H1 (cell line): ENCODE data around the gene PTBP1. TPM values are rescaled to one million over a fixed set of nuclear protein-coding genes. Genes with fewer than 3 reads are reported as not detected.

Experiments used
- polyA plus RNA-seq, 7 experiments: library from polyadenylated mRNA; depleted of rRNA in 3 of 7; stranded (reverse) in 5 of 7; unstranded in 2 of 7; fragments of >200 nt in 5 of 7; fragments of 200-250 nt in 2 of 7; gene quantifications; 1 replicate in 5 of 7; 2 replicates in 1 of 7; 4 replicates in 1 of 7; pipeline versions ENCODE4 v1.2.1 to v1.2.3, GENCODE V29; 2011 to 2013; ENCODE audit warnings: missing spikeins in 2 of 7, mixed read lengths in 2 of 7
- total RNA-seq: library from RNA; stranded (reverse); fragmentation: NEBNext Ultra II Directional; extraction: Animal tissue kit (Norgen Biotek cat#: 25700); gene quantifications from 2 replicates; pipeline ENCODE4 v1.2.1, GENCODE V29; 2021
- TF ChIP-seq, protein P1 (sequence below): fragments of 300-600 bp; sonication (generic); IDR thresholded peaks from 2 replicates; pipeline ENCODE4 v1.7.1; 2012; ENCODE audit warnings: low read length, moderate library complexity, mild to moderate bottlenecking, inconsistent platforms; ENCODE audit not compliant: insufficient replicate concordance
- TF ChIP-seq, protein P2 (sequence below): IDR thresholded peaks from 2 replicates; pipeline ENCODE4 v1.6.1; 2011; ENCODE audit warnings: low read depth, mild to moderate bottlenecking, low read length; ENCODE audit not compliant: insufficient read depth

The PTBP1 gene
- total and polyA plus RNA-seq, 2 of the 8 experiments (the other 6 are each of a cell fraction or from before 2014, with no cell fraction given): 528 to 888 TPM

DNA sequence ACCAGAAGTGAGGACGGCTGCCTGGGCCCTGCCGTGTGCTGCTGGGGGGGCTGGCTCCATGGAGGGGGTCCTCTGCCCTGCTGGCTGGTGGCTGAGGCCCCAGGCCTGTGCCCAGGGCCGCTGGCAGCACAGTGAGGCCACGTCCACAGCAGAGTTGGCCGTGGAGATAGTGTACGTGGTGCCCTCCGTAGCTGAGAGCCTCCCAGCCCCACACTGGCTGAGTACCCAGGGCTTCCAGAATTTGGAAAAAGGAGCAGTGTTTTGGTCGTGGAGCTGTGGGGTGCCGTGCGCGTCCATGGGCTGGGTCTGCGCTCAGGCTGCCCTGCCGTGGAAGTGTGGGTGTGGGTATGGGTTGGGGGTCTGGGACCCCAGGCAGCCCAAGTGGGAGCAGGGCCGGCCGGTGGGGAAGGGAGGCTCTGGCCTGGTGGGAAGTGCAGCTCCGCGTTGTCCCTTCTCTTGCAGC lies 5.9 kb downstream of the PTBP1 start (continued):
- TF ChIP-seq, protein P1, sequence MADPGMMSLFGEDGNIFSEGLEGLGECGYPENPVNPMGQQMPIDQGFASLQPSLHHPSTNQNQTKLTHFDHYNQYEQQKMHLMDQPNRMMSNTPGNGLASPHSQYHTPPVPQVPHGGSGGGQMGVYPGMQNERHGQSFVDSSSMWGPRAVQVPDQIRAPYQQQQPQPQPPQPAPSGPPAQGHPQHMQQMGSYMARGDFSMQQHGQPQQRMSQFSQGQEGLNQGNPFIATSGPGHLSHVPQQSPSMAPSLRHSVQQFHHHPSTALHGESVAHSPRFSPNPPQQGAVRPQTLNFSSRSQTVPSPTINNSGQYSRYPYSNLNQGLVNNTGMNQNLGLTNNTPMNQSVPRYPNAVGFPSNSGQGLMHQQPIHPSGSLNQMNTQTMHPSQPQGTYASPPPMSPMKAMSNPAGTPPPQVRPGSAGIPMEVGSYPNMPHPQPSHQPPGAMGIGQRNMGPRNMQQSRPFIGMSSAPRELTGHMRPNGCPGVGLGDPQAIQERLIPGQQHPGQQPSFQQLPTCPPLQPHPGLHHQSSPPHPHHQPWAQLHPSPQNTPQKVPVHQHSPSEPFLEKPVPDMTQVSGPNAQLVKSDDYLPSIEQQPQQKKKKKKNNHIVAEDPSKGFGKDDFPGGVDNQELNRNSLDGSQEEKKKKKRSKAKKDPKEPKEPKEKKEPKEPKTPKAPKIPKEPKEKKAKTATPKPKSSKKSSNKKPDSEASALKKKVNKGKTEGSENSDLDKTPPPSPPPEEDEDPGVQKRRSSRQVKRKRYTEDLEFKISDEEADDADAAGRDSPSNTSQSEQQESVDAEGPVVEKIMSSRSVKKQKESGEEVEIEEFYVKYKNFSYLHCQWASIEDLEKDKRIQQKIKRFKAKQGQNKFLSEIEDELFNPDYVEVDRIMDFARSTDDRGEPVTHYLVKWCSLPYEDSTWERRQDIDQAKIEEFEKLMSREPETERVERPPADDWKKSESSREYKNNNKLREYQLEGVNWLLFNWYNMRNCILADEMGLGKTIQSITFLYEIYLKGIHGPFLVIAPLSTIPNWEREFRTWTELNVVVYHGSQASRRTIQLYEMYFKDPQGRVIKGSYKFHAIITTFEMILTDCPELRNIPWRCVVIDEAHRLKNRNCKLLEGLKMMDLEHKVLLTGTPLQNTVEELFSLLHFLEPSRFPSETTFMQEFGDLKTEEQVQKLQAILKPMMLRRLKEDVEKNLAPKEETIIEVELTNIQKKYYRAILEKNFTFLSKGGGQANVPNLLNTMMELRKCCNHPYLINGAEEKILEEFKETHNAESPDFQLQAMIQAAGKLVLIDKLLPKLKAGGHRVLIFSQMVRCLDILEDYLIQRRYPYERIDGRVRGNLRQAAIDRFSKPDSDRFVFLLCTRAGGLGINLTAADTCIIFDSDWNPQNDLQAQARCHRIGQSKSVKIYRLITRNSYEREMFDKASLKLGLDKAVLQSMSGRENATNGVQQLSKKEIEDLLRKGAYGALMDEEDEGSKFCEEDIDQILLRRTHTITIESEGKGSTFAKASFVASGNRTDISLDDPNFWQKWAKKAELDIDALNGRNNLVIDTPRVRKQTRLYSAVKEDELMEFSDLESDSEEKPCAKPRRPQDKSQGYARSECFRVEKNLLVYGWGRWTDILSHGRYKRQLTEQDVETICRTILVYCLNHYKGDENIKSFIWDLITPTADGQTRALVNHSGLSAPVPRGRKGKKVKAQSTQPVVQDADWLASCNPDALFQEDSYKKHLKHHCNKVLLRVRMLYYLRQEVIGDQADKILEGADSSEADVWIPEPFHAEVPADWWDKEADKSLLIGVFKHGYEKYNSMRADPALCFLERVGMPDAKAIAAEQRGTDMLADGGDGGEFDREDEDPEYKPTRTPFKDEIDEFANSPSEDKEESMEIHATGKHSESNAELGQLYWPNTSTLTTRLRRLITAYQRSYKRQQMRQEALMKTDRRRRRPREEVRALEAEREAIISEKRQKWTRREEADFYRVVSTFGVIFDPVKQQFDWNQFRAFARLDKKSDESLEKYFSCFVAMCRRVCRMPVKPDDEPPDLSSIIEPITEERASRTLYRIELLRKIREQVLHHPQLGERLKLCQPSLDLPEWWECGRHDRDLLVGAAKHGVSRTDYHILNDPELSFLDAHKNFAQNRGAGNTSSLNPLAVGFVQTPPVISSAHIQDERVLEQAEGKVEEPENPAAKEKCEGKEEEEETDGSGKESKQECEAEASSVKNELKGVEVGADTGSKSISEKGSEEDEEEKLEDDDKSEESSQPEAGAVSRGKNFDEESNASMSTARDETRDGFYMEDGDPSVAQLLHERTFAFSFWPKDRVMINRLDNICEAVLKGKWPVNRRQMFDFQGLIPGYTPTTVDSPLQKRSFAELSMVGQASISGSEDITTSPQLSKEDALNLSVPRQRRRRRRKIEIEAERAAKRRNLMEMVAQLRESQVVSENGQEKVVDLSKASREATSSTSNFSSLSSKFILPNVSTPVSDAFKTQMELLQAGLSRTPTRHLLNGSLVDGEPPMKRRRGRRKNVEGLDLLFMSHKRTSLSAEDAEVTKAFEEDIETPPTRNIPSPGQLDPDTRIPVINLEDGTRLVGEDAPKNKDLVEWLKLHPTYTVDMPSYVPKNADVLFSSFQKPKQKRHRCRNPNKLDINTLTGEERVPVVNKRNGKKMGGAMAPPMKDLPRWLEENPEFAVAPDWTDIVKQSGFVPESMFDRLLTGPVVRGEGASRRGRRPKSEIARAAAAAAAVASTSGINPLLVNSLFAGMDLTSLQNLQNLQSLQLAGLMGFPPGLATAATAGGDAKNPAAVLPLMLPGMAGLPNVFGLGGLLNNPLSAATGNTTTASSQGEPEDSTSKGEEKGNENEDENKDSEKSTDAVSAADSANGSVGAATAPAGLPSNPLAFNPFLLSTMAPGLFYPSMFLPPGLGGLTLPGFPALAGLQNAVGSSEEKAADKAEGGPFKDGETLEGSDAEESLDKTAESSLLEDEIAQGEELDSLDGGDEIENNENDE: no peak
- TF ChIP-seq, protein P2, sequence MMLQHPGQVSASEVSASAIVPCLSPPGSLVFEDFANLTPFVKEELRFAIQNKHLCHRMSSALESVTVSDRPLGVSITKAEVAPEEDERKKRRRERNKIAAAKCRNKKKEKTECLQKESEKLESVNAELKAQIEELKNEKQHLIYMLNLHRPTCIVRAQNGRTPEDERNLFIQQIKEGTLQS: no peak
